LNCaP clone FGC (cell line): ENCODE results near the gene PIEZO2.

Source experiments
- DNase-seq: peaks from one replicate; pipeline ENCODE4 v3.0.0-alpha.2; 2011; ENCODE audit warnings: low read depth
- H3K4me3 ChIP-seq: 2 replicates; pipeline ENCODE4 v1.5.1; 2011; ENCODE audit warnings: mild to moderate bottlenecking, low read depth, low read length, control low read depth
- TF ChIP-seq, protein P1 (sequence below): IDR thresholded peaks from 2 replicates; pipeline ENCODE4 v1.5.1; 2012; ENCODE audit warnings: mild to moderate bottlenecking; ENCODE audit not compliant: control insufficient read depth, insufficient read depth; ENCODE audit errors: extremely low read depth

Gene PIEZO2

GRCh38 chr18:10787293-10787901 lies 362.0 kb downstream of the PIEZO2 start:
- no peak overlapping the region for H3K4me3 ChIP-seq
- DNase-seq: peak; percentile 59
- TF ChIP-seq, protein P1, sequence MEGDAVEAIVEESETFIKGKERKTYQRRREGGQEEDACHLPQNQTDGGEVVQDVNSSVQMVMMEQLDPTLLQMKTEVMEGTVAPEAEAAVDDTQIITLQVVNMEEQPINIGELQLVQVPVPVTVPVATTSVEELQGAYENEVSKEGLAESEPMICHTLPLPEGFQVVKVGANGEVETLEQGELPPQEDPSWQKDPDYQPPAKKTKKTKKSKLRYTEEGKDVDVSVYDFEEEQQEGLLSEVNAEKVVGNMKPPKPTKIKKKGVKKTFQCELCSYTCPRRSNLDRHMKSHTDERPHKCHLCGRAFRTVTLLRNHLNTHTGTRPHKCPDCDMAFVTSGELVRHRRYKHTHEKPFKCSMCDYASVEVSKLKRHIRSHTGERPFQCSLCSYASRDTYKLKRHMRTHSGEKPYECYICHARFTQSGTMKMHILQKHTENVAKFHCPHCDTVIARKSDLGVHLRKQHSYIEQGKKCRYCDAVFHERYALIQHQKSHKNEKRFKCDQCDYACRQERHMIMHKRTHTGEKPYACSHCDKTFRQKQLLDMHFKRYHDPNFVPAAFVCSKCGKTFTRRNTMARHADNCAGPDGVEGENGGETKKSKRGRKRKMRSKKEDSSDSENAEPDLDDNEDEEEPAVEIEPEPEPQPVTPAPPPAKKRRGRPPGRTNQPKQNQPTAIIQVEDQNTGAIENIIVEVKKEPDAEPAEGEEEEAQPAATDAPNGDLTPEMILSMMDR: peak; percentile 89

DNA sequence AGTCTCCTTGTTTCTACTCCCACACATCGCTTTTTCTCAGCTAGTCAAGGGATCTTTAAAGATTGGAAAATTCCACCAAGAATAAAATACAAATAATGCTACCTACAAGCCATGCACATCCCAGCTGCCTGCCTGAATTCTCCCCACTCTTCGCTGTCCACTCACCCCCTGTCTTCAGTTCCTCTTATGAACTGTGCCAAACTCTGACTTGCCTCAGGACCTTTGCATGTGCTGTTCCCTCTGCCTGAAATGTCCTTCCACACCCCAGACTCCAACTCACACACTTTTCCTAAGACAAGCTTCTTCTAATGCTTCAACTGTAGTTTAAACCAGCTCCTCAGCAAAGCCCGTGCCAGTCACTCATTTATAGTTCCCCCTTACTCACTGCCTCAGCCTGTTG lies 363.6 kb downstream of the PIEZO2 start:
- no peak overlapping the region for H3K4me3 ChIP-seq
- TF ChIP-seq, protein P1: no peak
- no peak for DNase-seq

DNA sequence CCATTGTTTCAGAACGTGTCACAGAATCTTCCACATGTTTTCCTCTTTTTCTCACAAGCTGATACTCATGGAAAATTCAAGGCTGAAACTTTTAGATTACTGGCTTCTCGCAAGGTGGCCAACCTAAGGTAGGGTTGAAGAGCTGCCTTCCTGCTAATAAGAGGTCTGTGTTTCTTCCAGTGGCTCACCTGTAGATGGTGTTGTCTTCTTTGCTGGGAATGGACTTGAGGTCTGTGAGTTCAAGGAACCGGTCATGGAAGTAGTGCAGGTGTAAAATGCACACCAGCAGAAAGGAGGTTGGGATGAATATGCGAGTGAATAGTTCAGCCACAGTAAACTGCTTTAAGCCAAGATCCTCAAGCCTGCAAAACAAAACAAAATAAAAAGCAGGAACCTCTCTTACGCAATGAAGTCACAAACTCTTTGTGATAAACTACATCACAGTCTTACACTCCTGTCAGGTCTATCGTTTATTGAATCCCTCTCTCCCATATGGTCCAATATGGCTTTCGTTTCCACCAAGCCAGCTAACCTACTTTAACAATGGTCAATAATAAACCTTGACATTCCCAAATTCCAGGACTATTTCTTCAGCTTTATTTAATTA lies 364.7 kb downstream of the PIEZO2 start:
- TF ChIP-seq, protein P1: no peak
- H3K4me3 ChIP-seq: no peak overlapping the region
- DNase-seq: no peak

DNA sequence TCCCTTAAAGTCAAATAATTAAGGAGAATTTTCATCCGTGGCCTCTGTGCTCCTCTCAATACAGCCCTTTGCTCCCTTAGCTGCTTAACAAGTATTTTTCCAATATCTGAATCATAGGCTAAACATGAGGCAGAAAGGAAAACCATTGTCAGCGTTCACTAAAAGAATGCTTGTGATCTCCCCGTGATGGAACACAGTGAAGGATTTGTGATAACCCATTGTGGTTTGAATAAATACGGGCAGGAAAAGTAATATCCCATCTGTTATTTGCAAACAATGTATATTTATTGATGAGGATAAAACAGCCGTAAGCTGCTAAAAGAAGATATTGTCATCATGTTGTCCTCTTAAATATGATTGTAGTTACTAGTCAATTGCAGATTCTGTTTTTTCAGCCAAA lies 365.4 kb downstream of the PIEZO2 start:
- TF ChIP-seq, protein P1: no peak
- no peak for DNase-seq
- no peak overlapping the region for H3K4me3 ChIP-seq

- H3K4me3 ChIP-seq: no peak overlapping the region
- no peak for DNase-seq
- TF ChIP-seq, protein P1: no peak
Measured at GRCh38 chr18:10776493-10776892, 372.9 kb downstream of the PIEZO2 start.

DNA sequence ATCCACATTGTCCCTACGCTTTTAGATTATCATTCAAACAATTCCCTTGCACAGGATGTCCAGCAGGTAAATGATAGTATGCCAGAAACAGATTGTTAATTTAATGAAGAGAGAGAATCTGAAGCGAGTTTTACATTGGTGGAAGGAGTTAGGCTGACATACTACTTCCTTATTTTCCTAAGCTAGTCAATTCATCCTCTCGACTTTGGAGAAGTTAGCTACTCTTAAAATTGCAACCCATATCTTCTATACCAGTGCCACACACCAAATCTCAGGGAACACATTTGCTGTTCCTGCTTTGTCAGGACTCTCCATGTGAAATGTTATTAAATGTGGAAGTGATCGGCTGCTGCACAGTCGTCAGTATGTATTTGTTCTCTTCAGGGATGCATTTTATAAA lies 374.3 kb downstream of the PIEZO2 start:
- H3K4me3 ChIP-seq: no peak overlapping the region
- DNase-seq: no peak
- TF ChIP-seq, protein P1: no peak
